Neutrophil (primary cell): ENCODE results near the gene EGFL7.

Source experiments
- H3K27ac ChIP-seq: fragments of 200-600 bp; sonication (generic); 2 replicates; pipeline ENCODE4 v1.5.1; 2016; ENCODE audit warnings: mild to moderate bottlenecking, moderate library complexity
- H3K27me3 ChIP-seq: fragments of 200-600 bp; sonication (generic); 2 replicates; pipeline ENCODE4 v1.6.0; 2016; ENCODE audit warnings: mild to moderate bottlenecking
- H3K36me3 ChIP-seq: fragments of 200-600 bp; sonication (generic); 2 replicates; pipeline ENCODE4 v1.5.1; 2017
- H3K4me1 ChIP-seq, 2 experiments: fragments of 200-600 bp in 1 of 2; sonication (generic) in 1 of 2; 1 replicate in 1 of 2; 2 replicates in 1 of 2; pipeline versions ENCODE4 v1.5.1 to v1.6.1; 2013 to 2016; ENCODE audit warnings: low read depth in 1 of 2, low read length in 1 of 2, mild to moderate bottlenecking in 1 of 2, moderate library complexity in 1 of 2; ENCODE audit not compliant: control insufficient read depth in 1 of 2, insufficient read depth in 1 of 2
- H3K4me3 ChIP-seq, 2 experiments: fragments of 200-600 bp in 1 of 2; sonication (generic) in 1 of 2; 1 replicate in 1 of 2; 2 replicates in 1 of 2; pipeline ENCODE4 v1.5.1; 2013 to 2016; ENCODE audit warnings: low read depth in 1 of 2, low read length in 1 of 2, mild to moderate bottlenecking in 1 of 2, moderate library complexity in 1 of 2
- H3K9me3 ChIP-seq: fragments of 200-600 bp; sonication (generic); 2 replicates; pipeline ENCODE4 v1.5.1; 2016
- TF ChIP-seq, protein P1 (sequence below): fragments of 200-600 bp; sonication (generic); IDR thresholded peaks from 2 replicates; pipeline ENCODE4 v1.5.1; 2016; ENCODE audit warnings: antibody characterized with exemption

Gene EGFL7

GRCh38 chr9:136656795-136657611 lies 5.7 kb upstream of the EGFL7 start:
- Histone ChIP-seq H3K4me1 (no peaks in the 10 kb centered on the region), H3K27me3 (peaks cover 100% of the 10 kb centered on the region)
- TF ChIP-seq, protein P1, sequence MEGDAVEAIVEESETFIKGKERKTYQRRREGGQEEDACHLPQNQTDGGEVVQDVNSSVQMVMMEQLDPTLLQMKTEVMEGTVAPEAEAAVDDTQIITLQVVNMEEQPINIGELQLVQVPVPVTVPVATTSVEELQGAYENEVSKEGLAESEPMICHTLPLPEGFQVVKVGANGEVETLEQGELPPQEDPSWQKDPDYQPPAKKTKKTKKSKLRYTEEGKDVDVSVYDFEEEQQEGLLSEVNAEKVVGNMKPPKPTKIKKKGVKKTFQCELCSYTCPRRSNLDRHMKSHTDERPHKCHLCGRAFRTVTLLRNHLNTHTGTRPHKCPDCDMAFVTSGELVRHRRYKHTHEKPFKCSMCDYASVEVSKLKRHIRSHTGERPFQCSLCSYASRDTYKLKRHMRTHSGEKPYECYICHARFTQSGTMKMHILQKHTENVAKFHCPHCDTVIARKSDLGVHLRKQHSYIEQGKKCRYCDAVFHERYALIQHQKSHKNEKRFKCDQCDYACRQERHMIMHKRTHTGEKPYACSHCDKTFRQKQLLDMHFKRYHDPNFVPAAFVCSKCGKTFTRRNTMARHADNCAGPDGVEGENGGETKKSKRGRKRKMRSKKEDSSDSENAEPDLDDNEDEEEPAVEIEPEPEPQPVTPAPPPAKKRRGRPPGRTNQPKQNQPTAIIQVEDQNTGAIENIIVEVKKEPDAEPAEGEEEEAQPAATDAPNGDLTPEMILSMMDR: no peak

GRCh38 chr9:136657974-136658848 lies 4.5 kb upstream of the EGFL7 start:
- Histone ChIP-seq H3K36me3 (no peaks in the 10 kb centered on the region), H3K9me3 (no peaks in the 10 kb centered on the region), H3K4me3 (no peak overlapping the region), H3K27ac (no peak overlapping the region), H3K4me1 (no peaks in the 10 kb centered on the region), H3K27me3 (peaks cover 100% of the 10 kb centered on the region)
- TF ChIP-seq, protein P1: no peak

More at GRCh38 chr9:136656795-136657611, 5.7 kb upstream of the EGFL7 start:
- Histone ChIP-seq H3K4me3 (no peak overlapping the region), H3K9me3 (no peaks in the 10 kb centered on the region), H3K36me3 (no peaks in the 10 kb centered on the region), H3K27ac (no peak overlapping the region)

DNA sequence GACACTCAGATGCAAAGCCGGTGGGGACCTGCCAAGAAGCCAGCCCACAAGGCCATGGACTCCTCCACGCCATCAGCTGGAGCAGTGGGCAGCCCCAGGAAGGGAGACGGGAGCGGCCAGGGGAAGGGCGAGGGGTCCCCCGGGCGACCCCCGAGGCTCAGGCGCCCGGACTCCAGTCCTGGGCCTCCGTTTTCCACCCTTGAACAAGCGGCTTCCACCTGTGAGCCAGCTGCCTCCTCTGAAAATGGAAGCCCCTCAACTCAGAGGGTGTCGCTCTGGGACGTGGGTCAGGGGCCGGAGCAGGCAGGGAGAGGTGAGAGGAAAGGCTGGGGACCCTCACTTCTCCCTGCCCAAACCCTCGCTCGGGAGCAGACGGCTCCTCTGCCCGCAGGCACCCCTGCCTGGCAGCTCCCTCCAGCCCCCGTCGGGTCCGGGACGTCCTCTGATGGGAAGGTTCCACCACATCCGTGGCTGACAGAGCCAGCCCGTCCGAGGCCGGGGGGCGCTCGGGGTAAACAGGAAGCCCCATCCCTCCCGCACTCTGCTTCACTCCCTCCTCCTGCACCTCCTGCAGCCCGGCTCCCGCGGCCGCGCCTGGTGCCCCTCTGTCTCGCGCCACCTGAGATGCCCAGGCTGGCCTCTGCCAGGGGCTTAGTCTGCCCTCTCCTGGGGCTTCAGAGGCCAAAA lies 3.7 kb upstream of the EGFL7 start:
- H3K9me3 ChIP-seq: no peaks in the 10 kb centered on the region
- TF ChIP-seq, protein P1: no peak
- no peak overlapping the region for H3K4me3 ChIP-seq
- H3K4me1 ChIP-seq: no peaks in the 10 kb centered on the region
- no peak overlapping the region for H3K27ac ChIP-seq
- H3K36me3 ChIP-seq: no peaks in the 10 kb centered on the region
- peaks cover 100% of the 10 kb centered on the region for H3K27me3 ChIP-seq

- H3K4me1 ChIP-seq: peaks cover under 1 to 2% of the 10 kb centered on the region in 2 experiments
These were observed 2.6 kb upstream of the EGFL7 start for GRCh38 chr9:136659861-136660784.

More at GRCh38 chr9:136659861-136660784, 2.6 kb upstream of the EGFL7 start:
- no peaks in the 10 kb centered on the region for H3K36me3 ChIP-seq
- peaks cover 100% of the 10 kb centered on the region for H3K27me3 ChIP-seq
- H3K4me3 ChIP-seq: no peak overlapping the region
- H3K27ac ChIP-seq: no peak overlapping the region
- TF ChIP-seq, protein P1: no peak
- no peaks in the 10 kb centered on the region for H3K9me3 ChIP-seq
